ENCODE results near the gene SLC22A23.

Gene SLC22A23

DNA sequence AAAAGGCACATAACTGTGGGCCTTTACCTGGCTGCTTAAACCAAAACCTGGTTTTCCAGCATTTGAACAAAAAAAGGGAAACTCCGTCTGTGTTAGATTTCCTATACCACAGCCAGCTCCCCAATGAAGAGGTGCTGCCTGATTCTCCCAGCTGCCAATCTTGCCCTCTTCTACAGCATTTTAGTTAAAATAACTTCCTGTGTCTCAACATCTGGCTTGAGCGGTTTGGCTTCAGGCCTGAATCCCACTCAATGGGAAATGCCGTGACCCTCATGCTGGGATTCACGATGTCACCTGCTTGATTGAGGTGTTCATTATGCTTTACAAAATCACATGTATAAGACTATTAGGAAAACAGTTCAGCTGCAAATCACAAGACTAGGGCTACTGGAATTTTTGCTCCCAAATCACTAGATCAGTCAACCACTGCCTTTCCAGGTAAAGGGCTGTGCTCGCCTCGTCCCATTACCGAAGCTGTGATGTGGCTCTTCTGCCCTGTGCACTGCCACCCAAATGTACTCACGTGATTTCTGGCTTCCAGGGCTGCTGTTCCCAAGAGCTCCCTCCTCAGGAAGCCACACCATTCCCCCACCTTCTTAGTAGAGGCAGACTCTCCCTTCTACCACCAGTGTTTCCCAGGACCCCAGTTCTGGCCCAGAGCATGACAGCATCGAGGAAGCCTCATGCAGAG lies 103.5 kb downstream of the SLC22A23 start:
- Histone ChIP-seq H3K9ac (ENCODE audit: low read depth, low read length) (no peak overlapping the region), H3K4me1 (ENCODE audit: control insufficient read depth, insufficient read depth, low read length) (peaks cover 35% of the 10 kb centered on the region), H3K9me3 (ENCODE audit: control insufficient read depth, insufficient read depth, low read length) (no peaks in the 10 kb centered on the region), H3K27ac (ENCODE audit: low read depth, low read length) (no peak overlapping the region), H3K36me3 (ENCODE audit: control insufficient read depth, insufficient read depth, low read length) (no peaks in the 10 kb centered on the region), H3K27me3 (ENCODE audit: control insufficient read depth, insufficient read depth, low read length) (no peaks in the 10 kb centered on the region), H3K4me3 (ENCODE audit: low read depth, low read length) (no peak overlapping the region)

DNA sequence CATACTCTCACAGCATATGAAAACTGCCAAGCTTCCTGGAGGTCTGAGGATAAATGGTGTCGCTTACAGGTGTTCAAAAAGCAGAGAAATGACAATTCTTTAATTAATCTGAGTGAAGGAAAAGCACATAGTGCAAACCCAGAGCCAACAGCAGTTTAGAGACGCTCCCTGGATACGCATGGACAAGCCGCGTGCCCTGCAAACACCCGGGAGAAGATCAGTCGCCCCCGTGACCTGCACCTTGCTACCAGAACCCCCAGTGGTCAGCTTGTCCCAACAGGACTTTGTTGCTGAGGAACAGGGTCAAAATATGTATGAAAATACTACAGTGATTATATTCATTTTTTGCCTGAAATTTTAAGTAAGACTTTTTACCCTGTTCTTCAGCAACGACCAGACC lies 104.2 kb downstream of the SLC22A23 start:
- peaks cover 34% of the 10 kb centered on the region for H3K4me1 ChIP-seq (ENCODE audit: control insufficient read depth, insufficient read depth, low read length)
- H3K4me3 ChIP-seq (ENCODE audit: low read depth, low read length) = no peak overlapping the region
- no peaks in the 10 kb centered on the region for H3K9me3 ChIP-seq (ENCODE audit: control insufficient read depth, insufficient read depth, low read length)
- no peak overlapping the region for H3K27ac ChIP-seq (ENCODE audit: low read depth, low read length)
- no peaks in the 10 kb centered on the region for H3K36me3 ChIP-seq (ENCODE audit: control insufficient read depth, insufficient read depth, low read length)
- H3K9ac ChIP-seq (ENCODE audit: low read depth, low read length) = no peak overlapping the region
- H3K27me3 ChIP-seq (ENCODE audit: control insufficient read depth, insufficient read depth, low read length) = no peaks in the 10 kb centered on the region

DNA sequence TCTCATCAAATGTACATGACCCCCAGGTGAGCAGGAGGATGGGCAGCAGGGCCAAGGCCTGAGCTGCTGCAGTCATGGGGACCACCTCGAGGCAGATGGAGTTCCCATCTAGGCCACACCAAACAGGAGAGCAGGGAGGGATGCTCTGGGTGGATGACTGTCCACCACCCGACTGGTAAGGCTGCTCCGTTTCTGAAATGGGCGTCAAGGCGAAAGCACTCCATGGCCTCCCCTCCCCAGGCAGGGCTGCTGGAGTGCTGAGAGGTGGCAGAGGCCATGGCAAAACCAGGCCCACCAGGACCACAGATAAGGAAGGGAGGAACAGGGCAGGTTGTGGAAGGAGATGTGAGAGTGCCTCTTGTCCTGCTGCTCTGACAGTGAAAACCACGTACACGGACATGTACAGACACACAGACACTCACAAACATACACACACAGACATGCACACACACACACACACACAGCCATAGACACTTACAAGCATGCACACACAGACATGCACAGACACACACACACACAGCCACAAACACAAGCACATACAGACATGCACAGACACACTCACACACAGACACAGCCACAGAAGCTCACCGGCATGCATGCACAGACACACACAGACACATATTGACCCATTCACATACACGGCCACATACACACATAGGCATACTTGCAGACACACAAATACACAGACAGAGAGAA lies 104.9 kb downstream of the SLC22A23 start:
- no peaks in the 10 kb centered on the region for H3K27me3 ChIP-seq (ENCODE audit: control insufficient read depth, insufficient read depth, low read length)
- no peak overlapping the region for H3K9ac ChIP-seq (ENCODE audit: low read depth, low read length)
- no peaks in the 10 kb centered on the region for H3K9me3 ChIP-seq (ENCODE audit: control insufficient read depth, insufficient read depth, low read length)
- H3K27ac ChIP-seq (ENCODE audit: low read depth, low read length) = no peak overlapping the region
- no peak overlapping the region for H3K4me3 ChIP-seq (ENCODE audit: low read depth, low read length)
- peaks cover 27% of the 10 kb centered on the region for H3K4me1 ChIP-seq (ENCODE audit: control insufficient read depth, insufficient read depth, low read length)
- no peaks in the 10 kb centered on the region for H3K36me3 ChIP-seq (ENCODE audit: control insufficient read depth, insufficient read depth, low read length)

DNA sequence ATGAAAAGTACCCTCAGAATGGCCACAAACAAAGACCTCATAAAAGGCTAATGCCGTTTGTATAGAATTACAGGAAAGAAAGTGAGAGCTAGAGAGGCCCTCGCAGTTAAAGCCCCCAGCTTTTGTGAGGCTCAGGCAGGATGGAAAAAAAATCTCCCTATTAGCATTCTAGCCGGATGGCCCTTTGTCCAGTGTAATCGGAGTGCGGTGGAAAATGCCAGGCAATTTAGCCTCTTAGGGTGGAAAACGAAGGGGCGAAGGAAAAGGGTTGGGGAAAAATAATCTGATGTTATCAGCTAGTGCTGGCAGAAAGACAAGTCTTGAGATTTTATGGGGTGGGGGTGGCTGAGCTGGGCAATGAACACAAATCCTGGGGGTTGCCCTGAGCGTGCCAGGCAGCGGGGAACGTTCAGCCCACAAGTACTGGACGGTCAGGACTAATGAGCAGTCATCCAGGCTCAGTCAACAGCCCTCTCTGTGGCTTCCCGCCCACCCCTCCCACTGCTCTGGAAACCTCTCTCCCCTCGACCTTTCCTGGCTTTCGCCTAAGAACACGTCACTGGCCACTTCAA lies 105.7 kb downstream of the SLC22A23 start:
- H3K27me3 ChIP-seq (ENCODE audit: control insufficient read depth, insufficient read depth, low read length) = no peaks in the 10 kb centered on the region
- no peak overlapping the region; the same call in 1 of the 2 replicates for H3K9ac ChIP-seq (ENCODE audit: low read depth, low read length)
- no peaks in the 10 kb centered on the region for H3K36me3 ChIP-seq (ENCODE audit: control insufficient read depth, insufficient read depth, low read length)
- peaks cover 21% of the 10 kb centered on the region for H3K4me1 ChIP-seq (ENCODE audit: control insufficient read depth, insufficient read depth, low read length)
- H3K27ac ChIP-seq (ENCODE audit: low read depth, low read length) = peak overlapping the region; percentile 14
- H3K9me3 ChIP-seq (ENCODE audit: control insufficient read depth, insufficient read depth, low read length) = no peaks in the 10 kb centered on the region
- H3K4me3 ChIP-seq (ENCODE audit: low read depth, low read length) = no peak overlapping the region

DNA sequence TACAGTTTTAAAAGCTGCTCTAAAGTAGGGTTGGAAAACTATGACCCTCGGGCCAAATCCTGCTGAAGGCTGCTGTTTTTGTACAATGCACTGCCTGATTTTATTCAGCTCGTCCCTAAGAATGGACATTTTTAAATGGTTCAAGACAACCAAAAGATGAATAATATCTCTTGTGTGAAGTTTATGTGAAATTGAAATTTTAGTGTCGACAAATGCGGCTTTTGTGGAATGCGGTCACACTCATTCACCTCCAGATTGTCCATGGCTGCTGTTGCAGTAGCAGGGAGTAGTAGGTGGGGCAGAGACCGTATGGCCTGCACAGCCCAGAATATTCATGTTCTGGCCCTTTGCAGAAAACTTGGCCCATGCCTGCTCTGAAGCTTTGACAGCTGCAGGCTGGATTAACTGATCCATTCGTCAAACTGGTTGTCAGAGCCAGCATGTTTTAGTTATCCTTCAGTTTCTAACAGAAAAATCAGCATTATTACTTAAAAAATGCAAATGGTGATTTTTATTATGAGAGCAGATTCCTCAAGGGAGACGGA lies 106.5 kb downstream of the SLC22A23 start:
- peaks cover 16% of the 10 kb centered on the region for H3K4me1 ChIP-seq (ENCODE audit: control insufficient read depth, insufficient read depth, low read length)
- no peak overlapping the region for H3K27ac ChIP-seq (ENCODE audit: low read depth, low read length)

DNA sequence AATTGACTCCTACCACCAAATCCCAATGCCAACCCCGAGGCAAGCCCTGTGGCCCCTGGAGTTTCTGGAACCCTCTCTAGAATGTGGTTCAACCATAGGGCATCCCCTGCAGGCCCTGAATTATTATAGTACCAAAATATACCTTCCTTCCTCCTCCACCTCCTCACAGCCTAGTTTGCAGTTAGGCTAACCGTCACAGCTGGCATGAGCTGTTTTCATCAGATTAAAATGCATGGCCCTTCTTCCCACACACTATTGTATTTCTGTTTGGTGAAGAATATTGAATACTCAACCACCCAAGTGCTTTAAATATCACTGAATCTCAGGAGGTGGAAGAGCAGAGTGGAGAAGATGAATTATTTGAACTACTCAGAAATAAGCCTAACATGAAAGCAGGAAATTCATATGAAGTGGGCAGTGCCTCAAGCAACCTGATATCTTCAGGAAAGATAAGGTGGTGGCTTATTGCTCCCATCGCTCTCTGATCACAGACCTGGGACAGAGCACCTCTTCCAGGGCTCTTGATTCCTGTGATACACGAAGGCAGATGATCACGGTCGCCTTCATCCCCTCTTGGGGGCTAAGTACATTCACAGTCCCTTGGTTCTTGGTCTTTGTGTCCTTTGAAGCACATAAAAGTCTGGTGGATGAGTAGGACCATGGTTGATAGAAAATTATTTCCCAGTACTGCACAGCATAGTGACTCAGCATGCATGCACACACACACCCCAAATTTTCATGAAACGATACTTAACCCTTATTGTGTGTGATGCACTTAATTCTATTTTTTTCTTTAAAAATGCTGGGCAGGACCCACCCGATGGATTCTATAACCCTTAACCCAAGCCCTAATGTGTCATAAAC lies 107.2 kb downstream of the SLC22A23 start:
- no peaks in the 10 kb centered on the region for H3K27me3 ChIP-seq (ENCODE audit: control insufficient read depth, insufficient read depth, low read length)
- H3K4me3 ChIP-seq (ENCODE audit: low read depth, low read length) = no peak overlapping the region
- H3K9me3 ChIP-seq (ENCODE audit: control insufficient read depth, insufficient read depth, low read length) = no peaks in the 10 kb centered on the region
- H3K27ac ChIP-seq (ENCODE audit: low read depth, low read length) = no peak overlapping the region
- no peaks in the 10 kb centered on the region for H3K36me3 ChIP-seq (ENCODE audit: control insufficient read depth, insufficient read depth, low read length)
- H3K9ac ChIP-seq (ENCODE audit: low read depth, low read length) = no peak overlapping the region
- H3K4me1 ChIP-seq (ENCODE audit: control insufficient read depth, insufficient read depth, low read length) = peaks cover 12% of the 10 kb centered on the region

More for the DNA sequence above, 106.5 kb downstream of the SLC22A23 start:
- Histone ChIP-seq H3K9me3 (ENCODE audit: control insufficient read depth, insufficient read depth, low read length) (no peaks in the 10 kb centered on the region), H3K27me3 (ENCODE audit: control insufficient read depth, insufficient read depth, low read length) (no peaks in the 10 kb centered on the region), H3K4me3 (ENCODE audit: low read depth, low read length) (no peak overlapping the region), H3K36me3 (ENCODE audit: control insufficient read depth, insufficient read depth, low read length) (no peaks in the 10 kb centered on the region), H3K9ac (ENCODE audit: low read depth, low read length) (no peak overlapping the region)

DNA sequence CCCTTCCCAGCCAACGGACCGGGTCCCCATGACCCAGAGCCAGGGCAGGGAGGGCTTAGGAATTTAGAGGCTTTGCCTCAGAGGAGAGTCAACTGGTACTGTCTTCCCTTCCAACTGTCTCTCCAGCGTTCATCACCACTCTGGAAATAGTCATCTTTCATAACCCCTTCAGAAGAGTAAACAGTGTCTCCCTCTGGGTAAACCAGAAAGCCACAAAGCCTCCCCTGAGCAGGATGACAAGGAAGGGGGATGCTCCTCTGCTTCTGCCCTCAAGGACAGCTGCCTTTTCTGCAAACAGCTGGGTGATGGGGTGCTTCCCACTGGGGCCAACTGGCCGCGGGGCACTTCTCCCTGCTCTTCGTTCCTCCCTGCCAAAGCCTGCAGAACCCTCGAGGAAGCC lies 108.0 kb downstream of the SLC22A23 start:
- peaks cover 12% of the 10 kb centered on the region for H3K4me1 ChIP-seq (ENCODE audit: control insufficient read depth, insufficient read depth, low read length)
- no peaks in the 10 kb centered on the region for H3K27me3 ChIP-seq (ENCODE audit: control insufficient read depth, insufficient read depth, low read length)
- no peak overlapping the region for H3K27ac ChIP-seq (ENCODE audit: low read depth, low read length)
- no peaks in the 10 kb centered on the region for H3K36me3 ChIP-seq (ENCODE audit: control insufficient read depth, insufficient read depth, low read length)
- H3K4me3 ChIP-seq (ENCODE audit: low read depth, low read length) = no peak overlapping the region
- H3K9ac ChIP-seq (ENCODE audit: low read depth, low read length) = no peak overlapping the region
- no peaks in the 10 kb centered on the region for H3K9me3 ChIP-seq (ENCODE audit: control insufficient read depth, insufficient read depth, low read length)

DNA sequence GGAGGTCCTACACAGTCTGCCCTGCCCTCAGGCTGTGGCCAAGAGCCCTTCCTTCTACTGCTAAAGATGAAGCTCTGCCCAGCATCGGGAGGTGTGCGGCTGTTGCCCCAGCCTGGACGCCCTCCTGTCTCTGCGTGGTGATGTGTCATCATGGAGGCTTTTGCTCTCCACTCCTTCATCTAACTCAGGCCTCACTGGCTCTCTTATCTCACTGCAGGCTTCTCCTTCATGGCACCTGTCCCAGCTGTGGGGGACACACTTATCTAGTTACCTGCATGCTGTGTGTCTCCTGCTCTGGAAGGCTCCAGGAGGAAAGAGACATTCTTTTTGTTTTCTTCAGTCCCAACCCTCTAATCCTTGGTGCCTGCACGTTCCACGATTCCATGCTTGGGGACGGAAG lies 109.0 kb downstream of the SLC22A23 start:
- Histone ChIP-seq H3K4me1 (ENCODE audit: control insufficient read depth, insufficient read depth, low read length) (peaks cover 21% of the 10 kb centered on the region), H3K9me3 (ENCODE audit: control insufficient read depth, insufficient read depth, low read length) (no peaks in the 10 kb centered on the region), H3K27ac (ENCODE audit: low read depth, low read length) (no peak overlapping the region), H3K9ac (ENCODE audit: low read depth, low read length) (no peak overlapping the region), H3K4me3 (ENCODE audit: low read depth, low read length) (no peak overlapping the region), H3K27me3 (ENCODE audit: control insufficient read depth, insufficient read depth, low read length) (no peaks in the 10 kb centered on the region), H3K36me3 (ENCODE audit: control insufficient read depth, insufficient read depth, low read length) (no peaks in the 10 kb centered on the region)

DNA sequence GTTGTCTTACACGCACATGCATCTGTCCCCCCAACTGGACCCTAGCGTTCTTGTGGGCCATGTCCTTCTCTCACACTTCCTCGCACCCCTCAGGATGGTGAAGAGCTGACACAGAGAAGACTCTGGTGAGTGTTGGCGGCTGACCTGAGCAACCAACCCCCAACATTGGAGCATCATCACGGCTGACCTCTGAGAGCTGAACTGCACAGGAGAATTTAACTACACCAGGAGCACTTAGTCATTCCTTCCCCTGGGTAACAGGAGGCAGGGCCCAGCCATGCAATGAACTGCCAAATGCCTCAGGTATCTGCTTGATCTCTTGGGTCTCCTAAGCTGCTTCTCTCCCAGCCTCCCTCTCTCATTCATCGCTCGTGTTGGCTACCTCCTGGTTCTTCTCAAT lies 109.6 kb downstream of the SLC22A23 start:
- no peaks in the 10 kb centered on the region for H3K36me3 ChIP-seq (ENCODE audit: control insufficient read depth, insufficient read depth, low read length)
- no peaks in the 10 kb centered on the region for H3K27me3 ChIP-seq (ENCODE audit: control insufficient read depth, insufficient read depth, low read length)
- H3K4me3 ChIP-seq (ENCODE audit: low read depth, low read length) = no peak overlapping the region
- no peaks in the 10 kb centered on the region for H3K9me3 ChIP-seq (ENCODE audit: control insufficient read depth, insufficient read depth, low read length)
- peaks cover 27% of the 10 kb centered on the region for H3K4me1 ChIP-seq (ENCODE audit: control insufficient read depth, insufficient read depth, low read length)
- no peak overlapping the region for H3K9ac ChIP-seq (ENCODE audit: low read depth, low read length)
- no peak overlapping the region for H3K27ac ChIP-seq (ENCODE audit: low read depth, low read length)

DNA sequence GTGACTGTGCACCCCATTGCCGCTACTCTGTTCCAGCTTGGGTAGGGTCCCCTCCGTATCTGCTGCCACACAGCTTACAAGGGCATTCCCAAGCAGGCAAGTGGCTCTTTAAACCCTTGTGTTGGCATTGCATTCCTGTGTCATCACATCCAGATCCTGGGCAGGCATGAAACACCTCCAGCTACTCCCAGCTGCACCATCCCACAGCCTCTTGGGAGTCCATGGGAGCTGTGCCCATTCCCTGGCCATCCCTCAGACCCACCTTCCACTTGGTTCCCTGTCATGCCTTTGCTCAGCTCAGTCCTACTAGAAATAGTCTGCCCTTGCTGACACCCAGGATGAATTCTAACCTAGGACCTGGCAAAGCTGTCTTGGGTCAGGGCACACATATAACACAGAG lies 110.4 kb downstream of the SLC22A23 start:
- Histone ChIP-seq H3K36me3 (ENCODE audit: control insufficient read depth, insufficient read depth, low read length) (no peaks in the 10 kb centered on the region), H3K4me1 (ENCODE audit: control insufficient read depth, insufficient read depth, low read length) (peaks cover 35% of the 10 kb centered on the region), H3K4me3 (ENCODE audit: low read depth, low read length) (no peak overlapping the region), H3K9ac (ENCODE audit: low read depth, low read length) (no peak overlapping the region), H3K9me3 (ENCODE audit: control insufficient read depth, insufficient read depth, low read length) (no peaks in the 10 kb centered on the region), H3K27ac (ENCODE audit: low read depth, low read length) (no peak overlapping the region), H3K27me3 (ENCODE audit: control insufficient read depth, insufficient read depth, low read length) (no peaks in the 10 kb centered on the region)

Data from HUES48 (cell line).